ENCODE data around the gene H3-3A.
A peak's percentile ranks its signal among the peaks of the same experiment; 100 is the strongest.

H3-3A gene

DNA sequence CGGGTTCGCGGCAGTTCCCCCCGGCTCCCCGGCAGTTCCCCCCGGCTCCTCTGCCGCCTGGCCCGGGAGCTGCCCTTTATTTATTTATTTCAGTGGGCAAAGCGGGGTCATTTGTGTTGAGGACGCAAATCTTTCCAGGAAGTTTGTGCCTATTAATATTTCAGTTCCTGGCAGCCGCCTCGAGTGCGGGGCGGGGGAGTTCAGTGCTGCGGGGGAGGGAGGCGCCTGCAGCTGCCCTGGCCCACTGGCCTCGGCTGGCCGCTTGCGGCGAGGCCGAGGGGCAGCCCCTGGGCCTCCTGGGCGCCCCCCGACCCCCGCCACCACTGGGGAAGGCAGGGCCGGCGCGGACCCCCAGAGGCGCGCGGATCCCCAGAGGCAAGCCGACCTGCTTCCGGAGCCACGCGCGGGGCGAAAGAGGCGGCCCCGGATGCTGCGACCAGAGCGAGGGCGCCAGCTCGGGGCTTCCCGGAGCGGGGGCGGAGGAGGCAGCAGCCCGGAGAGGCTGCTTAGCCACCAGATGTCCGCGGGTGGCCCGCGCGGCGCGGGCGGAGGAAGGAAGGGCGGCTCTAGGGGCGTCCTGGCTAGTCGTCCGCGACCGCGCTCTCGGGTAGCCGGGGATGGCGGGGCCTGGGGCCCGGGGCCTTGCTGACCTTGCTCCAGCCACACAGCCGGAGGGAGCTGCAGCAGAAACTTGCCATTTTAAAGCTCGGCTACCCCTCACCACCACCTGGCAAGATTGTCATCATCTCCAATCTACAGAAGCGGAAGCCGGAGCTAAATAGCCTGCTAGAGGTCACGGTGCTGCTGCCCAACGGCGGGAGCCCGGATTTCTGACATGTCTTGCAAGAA, 48.0 kb downstream of the H3-3A start:
- DNase-seq (ENCODE audit: extremely low read depth in 1 of 2, low read depth in 1 of 2), result peak; percentile 60

- no peak for DNase-seq (ENCODE audit: extremely low read depth in 1 of 2, low read depth in 1 of 2)
These were observed 48.8 kb downstream of the H3-3A start for GRCh38 chr1:226111098-226111882.

GRCh38 chr1:226111883-226112261, 49.4 kb downstream of the H3-3A start:
- no peak for DNase-seq (ENCODE audit: extremely low read depth in 1 of 2, low read depth in 1 of 2)

DNA sequence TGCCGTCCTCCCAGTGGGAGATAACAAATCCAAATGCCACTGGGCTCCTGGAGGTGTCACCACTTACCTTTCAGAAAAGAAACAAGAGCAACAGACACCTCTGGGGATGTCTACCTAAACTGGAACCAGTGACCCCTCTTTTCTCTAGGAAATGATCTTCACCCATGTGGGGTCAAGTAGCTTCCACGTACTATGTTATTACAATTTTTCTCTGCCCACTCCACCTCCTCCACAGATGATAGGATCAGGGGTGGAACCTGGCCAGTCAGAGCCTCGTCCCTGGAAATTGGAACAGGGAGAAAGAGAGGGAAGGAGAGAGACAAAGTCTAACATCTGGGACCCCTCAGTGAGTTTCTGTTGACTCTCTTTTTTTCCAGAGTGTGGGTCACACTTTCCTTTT, 50.1 kb downstream of the H3-3A start:
- DNase-seq (ENCODE audit: extremely low read depth in 1 of 2, low read depth in 1 of 2), result no peak

DNA sequence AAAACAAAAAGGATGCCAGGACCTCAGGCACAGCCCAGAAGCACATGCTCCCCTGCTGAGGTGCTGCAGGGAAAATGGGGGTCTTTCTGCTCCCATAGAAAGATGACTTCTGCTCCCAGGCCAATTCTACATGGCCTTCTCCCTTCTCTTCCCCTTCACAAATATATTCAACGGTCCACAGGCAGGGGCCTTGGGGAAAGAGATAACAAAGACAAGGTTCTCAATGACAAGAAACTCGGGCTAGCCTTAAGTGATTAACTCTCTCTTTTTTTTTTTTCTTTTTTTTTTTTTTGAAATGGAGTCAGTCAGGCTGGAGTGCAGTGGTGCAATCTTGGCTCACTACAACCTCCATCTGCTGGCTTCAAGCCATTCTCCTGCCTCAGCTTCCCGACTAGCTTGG, 54.2 kb downstream of the H3-3A start:
- DNase-seq (ENCODE audit: extremely low read depth in 1 of 2, low read depth in 1 of 2), result no peak

DNA sequence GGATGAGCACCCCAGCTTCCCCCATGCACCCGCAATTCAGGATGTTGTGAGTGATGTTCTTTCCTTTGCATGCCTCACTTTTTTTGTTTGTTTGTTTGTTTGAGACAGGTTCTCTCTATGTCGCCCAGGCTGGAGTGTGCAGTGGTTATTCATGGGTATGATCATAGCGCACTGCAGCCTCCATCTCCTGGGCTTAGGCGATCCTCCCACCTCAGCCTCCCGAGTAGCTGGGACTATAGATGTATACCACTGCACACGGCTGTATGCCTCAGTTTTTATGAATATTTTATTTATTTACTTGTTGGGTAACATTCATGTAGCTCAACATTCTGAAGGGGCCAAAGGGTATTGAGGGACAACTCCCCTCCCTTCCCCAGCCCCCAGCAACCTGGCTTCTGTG, 54.8 kb downstream of the H3-3A start:
- DNase-seq (ENCODE audit: extremely low read depth in 1 of 2, low read depth in 1 of 2), result no peak

- no peak for DNase-seq (ENCODE audit: extremely low read depth in 1 of 2, low read depth in 1 of 2)
These were observed 55.8 kb downstream of the H3-3A start for GRCh38 chr1:226118357-226118756.

DNA sequence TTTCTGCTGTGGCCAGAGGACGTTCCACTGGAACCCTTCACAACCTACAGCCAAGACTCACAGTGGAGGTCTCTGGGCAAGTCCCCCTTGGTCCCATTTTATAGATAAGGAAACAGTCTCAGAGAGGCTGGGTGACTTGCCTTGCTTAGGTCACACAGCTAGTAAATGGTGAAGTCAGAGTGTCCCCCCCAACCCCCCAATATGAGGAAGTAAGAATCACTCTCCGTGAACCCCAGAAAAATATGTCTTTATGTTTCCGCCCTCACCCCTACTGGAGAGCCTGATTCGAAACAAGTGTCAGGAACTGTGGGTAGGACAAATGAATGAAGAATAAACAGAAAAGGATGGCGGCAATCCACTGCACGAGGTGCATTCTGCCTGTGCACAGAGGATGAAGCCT, 56.7 kb downstream of the H3-3A start:
- no peak for DNase-seq (ENCODE audit: extremely low read depth in 1 of 2, low read depth in 1 of 2)

DNA sequence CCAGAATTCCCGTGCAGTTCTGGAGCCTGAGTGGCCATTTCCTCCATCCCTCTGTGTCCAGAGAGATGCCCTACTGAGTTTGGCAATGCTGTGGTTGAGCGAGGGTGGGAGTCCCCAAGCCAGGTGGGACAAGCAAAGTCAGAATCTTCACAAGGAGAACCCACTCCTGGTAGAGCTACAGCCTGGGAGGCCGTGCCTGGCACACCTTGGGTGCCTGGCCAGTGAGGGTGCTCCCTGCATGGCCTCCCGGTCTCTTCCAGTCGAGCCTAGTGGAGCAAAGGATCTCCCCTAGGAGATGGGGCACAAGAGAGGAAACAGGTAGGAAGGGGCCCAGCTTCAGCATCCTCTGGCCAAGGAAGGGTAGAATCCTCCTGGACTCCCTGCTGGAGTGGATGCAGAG, 57.9 kb downstream of the H3-3A start:
- DNase-seq (ENCODE audit: extremely low read depth in 1 of 2, low read depth in 1 of 2), result no peak

- no peak for DNase-seq (ENCODE audit: extremely low read depth in 1 of 2, low read depth in 1 of 2)
These were observed 58.6 kb downstream of the H3-3A start for GRCh38 chr1:226121049-226121586.
